Measurements from ENCODE around the gene KREMEN1.

KREMEN1 gene

DNA sequence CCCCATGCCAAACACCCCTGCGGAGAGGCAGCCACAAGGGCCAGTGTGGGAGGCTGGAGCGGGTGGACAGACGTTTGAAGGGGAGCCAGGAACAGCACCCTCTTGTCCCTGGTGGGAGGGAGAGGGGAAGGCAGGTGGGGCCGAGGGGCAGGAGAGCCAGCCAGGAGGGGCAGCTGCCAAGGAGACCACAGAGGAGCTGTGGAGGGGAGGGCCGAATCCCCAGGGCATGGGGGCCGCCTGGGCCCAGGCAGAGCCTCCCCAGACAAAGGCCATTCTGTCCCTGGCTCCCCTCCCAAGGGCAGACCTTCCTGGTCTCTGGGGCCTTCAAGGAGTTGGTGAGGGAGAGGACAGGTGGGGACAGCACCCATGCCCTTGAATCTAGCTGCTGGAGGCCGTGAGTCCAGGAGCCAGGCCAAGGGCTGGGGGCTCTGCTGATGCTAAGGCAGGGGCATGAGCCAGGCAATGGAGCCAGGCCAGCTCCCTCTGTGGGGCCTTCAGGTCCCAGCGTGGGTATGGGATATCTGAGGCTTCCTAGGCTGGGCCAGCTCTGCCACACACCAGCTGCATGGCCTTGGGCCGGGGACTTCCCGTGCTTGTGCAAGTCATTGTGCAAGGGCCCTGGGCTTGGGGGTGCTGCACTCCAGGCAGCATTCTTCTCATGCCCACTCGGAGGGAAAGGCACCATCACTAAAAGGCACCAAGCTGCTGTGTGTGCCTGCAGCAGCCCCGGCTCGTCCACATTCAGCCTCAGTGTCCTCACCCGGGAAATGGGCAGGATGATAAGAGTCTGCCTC lies 144.2 kb downstream of the KREMEN1 start:
- no peak for DNase-seq (ENCODE audit: low spot score)
- TF ChIP-seq, protein P1, sequence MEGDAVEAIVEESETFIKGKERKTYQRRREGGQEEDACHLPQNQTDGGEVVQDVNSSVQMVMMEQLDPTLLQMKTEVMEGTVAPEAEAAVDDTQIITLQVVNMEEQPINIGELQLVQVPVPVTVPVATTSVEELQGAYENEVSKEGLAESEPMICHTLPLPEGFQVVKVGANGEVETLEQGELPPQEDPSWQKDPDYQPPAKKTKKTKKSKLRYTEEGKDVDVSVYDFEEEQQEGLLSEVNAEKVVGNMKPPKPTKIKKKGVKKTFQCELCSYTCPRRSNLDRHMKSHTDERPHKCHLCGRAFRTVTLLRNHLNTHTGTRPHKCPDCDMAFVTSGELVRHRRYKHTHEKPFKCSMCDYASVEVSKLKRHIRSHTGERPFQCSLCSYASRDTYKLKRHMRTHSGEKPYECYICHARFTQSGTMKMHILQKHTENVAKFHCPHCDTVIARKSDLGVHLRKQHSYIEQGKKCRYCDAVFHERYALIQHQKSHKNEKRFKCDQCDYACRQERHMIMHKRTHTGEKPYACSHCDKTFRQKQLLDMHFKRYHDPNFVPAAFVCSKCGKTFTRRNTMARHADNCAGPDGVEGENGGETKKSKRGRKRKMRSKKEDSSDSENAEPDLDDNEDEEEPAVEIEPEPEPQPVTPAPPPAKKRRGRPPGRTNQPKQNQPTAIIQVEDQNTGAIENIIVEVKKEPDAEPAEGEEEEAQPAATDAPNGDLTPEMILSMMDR (conservative IDR thresholded peaks at IDR 0.05; ENCODE audit: low read depth), result no peak
- CTCF ChIA-PET, result interaction anchor here (1.1 kb wide), 1 partner anchor 28 kb away, joined by 3 read pairs; no protein-coding TSS in a partner anchor
- H3K27ac ChIP-seq, result no peak overlapping the region
- POLR2A ChIA-PET (ENCODE audit: low non-redundant PET), result no interaction called here

All from RWPE1 (cell line).